ENCODE measurements around the gene TMPRSS4.

Gene TMPRSS4, protein sequence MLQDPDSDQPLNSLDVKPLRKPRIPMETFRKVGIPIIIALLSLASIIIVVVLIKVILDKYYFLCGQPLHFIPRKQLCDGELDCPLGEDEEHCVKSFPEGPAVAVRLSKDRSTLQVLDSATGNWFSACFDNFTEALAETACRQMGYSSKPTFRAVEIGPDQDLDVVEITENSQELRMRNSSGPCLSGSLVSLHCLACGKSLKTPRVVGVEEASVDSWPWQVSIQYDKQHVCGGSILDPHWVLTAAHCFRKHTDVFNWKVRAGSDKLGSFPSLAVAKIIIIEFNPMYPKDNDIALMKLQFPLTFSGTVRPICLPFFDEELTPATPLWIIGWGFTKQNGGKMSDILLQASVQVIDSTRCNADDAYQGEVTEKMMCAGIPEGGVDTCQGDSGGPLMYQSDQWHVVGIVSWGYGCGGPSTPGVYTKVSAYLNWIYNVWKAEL

DNA sequence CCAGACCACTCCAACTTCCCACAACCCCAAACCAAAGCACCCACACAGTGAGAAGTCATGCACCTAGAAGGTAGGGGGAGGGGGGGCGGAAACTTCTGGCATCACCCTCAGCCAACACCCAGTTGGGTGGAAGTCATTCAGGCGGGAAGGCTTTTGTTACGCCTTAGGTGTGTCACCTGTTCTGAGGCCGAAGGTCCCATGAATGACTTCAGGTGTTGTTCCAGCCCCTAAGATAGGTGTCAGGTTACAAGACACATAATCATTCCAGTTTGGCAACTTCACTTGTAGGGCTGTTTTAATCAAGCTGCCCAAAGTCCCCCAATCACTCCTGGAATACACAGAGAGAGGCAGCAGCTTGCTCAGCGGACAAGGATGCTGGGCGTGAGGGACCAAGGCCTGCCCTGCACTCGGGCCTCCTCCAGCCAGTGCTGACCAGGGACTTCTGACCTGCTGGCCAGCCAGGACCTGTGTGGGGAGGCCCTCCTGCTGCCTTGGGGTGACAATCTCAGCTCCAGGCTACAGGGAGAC, at the start of gene TMPRSS4:
TMPRSS4 (plus strand) TSS at position 325 of the 528 bp plus-strand sequence. CDS start 225 bp downstream, outside the sequence.
- DNase-seq (ENCODE audit: low read depth) = no peak

DNA sequence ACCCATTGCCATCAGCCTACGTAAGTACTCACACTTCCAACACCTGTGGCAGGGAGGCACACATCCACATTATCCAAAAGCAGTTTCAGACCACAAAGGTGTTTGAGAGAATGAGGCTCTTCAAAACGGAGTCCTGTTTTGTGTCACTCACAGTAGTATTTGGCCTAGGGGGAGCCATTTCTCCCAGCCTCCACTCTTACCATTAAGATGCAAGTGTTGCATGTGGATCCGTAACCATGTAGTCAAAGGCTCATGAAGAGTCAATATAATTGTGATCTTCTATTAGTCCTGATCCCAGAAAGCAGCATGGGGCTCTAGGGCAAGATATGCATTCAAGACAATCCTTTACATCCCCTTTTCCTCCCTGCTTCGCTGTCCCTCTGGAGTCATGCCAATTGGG, 49.2 kb upstream of the TMPRSS4 start:
- no peak for DNase-seq (ENCODE audit: low read depth)

DNA sequence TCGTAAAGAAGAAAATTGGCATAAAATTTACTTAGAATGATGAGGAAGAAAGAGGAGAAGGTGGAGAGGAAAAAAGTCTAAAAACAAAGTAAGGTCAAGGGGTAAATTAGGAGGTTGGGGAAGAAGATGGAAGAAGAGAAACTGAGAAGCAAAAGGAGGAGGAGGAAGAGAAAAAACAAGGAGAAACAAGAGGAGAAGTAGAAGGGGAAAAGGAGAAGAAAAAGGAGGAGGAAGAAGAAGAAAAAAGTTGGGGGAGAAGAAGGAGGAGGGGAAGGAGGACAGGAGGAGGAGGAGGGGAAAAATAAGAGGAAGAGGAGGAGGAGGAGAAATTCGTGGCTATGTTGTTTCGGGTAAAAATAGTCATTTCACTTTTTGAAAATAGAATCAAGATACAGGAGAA, 48.3 kb upstream of the TMPRSS4 start:
- DNase-seq (ENCODE audit: low read depth) = no peak

DNA sequence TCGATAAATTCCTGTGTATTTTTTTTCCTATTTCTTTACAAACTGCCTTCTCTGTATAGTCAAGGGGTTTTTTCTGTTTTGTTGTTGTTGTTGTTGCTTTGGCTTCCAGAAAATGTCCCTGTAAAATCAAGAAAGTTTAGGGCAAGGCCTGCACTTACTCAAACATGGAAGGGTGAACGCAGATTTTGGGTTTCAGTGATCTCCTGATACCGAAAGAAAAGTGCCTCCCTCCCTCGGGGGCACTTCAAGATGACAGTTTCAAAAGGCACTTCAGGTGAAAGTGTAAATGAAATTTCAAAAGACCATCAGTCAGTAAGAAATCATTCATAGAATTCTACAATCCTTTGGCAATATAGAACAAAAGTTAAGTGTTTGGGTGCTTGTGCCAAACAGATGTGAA, 43.4 kb upstream of the TMPRSS4 start:
- no peak for DNase-seq (ENCODE audit: low read depth)

DNA sequence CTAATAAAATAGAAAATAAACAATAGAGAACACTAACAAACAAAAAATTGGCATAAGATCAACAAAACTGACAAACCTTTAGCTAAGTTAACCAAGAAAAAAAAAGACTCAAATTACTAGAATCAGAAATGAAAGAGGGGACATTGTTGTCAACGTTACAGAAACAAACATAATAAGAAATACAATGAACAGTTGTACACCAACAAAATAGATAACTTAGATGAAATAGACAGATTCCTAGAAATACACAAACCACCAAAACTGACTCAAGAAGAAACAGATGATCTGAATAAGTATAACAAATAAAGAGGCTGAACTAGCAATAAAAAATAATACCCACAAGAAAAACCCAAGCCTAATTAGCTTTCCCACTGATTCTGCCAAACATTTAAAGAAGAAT, 34.7 kb upstream of the TMPRSS4 start:
- DNase-seq (ENCODE audit: low read depth) = no peak

DNA sequence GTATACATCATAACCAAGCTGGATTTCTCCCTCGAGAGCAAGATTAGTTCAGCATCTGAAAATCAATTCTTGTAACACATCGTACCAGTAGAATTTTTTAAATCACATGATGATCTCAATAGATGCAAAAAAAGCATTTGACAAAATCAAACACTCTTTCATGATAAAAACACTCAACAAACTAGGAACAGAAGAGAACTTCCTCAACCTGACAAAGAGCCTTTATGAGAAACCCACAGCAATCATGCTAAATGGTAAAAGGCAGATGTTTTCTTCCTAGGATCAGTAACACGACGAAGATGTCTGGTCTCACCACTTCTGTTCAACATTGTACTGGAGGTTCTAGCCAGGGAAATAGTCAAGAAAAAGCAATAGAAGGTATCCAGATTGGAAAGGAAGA, 34.1 kb upstream of the TMPRSS4 start:
- no peak for DNase-seq (ENCODE audit: low read depth)

DNA sequence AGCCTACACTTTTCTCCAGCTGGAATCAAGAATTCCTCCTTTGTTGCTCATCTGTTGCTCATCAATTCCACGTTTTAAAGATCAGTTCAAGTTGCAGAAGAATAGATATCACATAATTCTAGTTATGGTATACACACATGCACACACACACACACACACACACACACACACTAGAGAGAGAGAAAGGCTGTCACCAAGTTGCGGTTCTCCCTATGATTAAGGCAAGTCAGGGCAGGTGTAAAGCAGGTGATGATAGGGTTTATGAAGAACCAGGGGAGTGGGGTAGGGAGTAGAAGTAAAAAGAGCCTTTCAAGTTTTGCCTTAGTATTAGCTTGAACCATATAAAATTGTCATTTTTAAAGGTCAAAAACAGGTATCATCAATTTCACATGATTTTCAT, 31.7 kb upstream of the TMPRSS4 start:
- DNase-seq (ENCODE audit: low read depth) = no peak

DNA sequence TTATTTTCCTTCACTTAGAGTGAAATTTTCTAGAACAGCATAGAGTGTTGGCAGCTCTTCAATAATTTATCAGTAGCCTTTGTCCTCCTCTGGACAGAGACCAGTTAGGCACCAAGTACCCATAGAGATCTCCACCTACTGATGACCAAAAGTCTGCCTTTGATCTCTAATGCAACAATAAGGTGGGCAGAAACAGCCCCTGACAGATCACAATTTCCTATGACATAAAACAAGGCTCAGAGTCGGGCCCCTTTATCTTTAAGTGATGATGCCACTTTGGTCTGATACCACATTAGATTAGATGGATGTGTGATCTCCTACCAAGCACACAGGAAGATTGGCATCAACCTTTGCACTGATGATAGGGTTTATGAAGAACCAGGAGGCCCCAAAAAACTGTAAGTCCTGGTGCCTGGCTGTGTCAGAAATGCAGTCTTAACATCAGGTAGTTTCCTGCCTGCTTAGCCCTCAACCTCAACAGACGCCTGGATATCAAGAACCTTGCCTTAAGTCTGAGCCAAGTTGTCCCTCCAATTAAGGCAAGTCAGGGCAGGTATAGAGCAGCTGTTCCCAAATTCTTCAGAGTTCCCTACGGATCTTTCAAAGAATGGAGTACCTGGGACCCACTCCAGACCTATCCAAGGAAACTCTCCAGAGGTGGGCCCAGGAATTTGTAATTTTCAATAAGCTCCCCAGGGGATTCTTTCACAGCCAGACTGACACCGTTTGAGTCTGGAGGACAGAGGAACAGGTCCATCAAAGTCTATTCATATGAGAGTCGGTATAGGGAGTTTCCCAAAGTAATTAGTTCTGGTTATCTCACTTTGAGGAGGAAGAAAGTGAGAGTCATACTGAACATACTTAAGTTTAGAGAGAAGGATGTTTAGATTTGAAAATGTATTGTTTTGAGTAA, 30.6 kb upstream of the TMPRSS4 start:
- DNase-seq (ENCODE audit: low read depth) = no peak

DNA sequence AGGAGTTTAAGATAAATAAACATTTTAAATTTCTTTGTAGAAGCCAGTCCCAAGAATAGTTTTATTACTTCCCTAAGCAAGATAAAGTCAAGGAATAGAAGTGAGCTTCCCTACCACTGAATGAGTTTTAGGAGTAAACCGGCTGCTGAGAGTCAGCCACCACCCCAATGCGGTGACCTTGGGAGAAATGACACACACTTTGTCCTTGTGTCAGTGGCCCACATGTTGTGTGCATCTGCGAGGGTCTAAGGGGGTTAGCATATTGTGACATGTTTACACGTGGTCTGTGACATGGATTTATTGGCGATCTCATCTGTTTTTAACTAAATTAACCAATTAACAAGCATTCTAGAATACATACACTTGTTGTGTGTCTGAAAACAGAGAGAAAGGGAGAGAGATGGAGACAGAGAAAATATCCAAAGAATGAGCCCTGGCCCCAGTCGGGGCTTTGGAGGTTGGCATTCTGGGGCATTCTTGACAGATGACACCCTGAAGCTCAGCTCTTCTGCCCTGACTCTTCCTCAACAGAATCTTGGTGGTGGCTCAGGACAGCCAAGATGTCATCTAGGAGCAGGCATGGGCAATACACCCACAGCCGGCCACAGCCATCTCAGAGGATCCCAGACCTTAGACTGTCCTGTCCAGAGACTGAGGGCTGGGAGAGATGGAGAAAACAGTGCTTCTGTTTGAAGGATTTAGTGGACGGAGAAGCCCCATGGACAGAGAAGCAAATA, 29.7 kb upstream of the TMPRSS4 start:
- DNase-seq (ENCODE audit: low read depth) = no peak

DNA sequence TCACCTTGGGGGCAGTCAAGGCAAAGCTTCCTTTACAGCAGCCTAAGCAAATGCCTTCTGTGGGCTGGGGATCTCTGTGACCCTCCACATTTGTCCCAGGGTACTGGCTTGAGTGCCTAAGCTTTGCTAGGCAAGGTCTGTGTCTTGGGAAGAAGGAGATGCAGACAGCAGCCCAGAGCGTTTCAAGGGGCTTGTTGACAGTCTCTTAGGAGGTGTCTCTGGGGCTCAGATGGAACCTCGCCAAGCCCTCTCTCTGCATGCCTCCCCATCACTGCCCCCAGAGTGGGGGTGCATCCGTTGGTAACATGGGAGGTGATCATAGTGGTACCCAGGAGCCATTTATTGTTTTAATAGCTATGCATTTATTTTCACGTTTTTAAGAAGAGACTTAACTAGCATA, 29.1 kb upstream of the TMPRSS4 start:
- no peak for DNase-seq (ENCODE audit: low read depth)

DNA sequence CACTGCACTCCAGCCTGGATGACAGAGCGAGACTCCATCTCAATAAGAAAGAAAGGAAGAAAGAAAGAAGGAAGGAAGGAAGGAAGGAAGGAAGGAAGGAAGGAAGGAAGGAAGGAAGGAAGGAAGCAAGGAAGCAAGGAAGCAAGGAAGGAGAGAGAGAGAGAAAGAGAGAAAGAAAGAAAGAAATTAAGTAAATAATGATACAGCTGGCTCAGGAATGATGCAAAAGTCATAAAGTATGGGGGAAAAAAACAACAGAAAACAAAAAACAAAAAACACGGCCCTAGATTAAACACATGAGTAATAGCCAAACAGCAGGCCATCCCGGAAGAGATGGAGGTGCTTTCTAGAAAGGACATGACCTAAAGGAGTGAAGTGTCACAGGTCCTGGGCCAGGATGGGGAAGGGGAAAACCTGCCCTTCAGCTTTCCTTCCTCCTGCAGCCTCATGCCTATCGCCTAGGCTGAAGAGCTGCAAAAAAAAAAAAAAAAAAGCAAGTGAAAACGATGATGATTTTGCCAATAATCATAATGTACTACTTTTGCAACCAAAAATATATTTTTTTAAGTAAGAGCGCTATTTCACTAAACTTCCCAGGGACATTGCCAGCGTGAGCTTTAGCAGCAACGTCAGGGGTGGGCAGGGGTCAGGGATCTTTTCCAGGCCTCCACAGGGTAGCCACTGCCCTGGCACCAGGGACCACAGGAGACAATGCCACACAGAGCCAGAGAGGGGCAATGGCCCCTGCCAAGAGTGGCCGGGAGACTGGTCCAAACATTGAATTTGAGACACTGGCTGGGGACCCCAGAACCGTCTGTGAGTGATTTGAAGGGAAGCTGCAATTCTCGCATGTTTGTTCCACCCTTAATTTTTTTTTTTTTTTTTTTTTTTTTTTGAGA, 28.2 kb upstream of the TMPRSS4 start:
- no peak for DNase-seq (ENCODE audit: low read depth)

DNA sequence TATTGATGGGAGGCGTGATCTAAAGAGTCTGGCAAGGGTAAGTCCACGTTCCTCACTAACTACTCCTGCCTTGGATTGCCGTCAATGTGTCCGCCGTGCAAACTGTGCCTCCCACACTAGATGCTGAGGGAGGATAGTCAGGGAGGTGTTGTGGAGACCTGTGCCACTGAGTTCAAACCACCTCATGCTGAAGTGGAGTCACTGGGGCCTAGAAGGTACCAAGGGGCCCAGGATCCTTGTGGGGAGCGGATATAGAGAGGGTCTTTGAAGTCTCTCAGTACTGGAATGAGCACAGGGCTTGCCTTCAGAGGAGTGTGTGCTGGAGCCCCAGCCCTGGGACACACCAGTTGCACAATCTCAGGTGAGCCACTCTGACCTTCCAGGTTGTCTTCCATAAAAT, 27.1 kb upstream of the TMPRSS4 start:
- DNase-seq (ENCODE audit: low read depth) = no peak

DNA sequence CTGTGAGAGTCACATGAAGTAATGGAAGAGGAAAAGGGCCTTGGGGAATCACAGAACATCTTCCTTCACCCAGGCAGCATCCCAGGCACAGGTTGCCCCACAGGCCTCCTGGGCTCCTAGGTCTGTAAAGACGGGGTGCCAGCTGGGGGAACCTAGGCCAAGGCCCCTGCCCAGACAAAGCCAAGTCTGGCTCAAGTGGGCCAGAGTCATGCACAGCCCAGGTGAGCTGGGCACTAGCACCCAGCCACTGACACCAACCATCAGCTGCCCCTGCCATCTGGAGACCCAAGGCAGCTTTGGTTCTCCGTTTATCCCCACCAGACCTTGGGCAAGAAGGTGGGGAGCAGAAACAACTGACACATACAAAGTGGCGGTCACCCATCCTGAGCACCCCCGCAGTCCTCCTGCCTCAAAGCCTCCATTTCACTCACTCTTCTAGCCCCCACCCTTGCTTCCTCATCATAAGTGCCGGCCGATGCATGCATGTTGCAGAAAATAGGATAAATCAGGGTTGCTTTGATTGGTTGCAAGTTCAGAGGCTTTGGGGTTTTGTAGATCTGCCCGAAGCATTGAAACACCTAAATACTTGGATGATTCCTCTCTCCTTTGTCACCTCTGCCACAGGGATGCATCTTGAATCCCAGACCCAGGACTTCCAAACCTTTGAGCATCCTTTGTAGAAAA, 26.5 kb upstream of the TMPRSS4 start:
- no peak for DNase-seq (ENCODE audit: low read depth)

DNA sequence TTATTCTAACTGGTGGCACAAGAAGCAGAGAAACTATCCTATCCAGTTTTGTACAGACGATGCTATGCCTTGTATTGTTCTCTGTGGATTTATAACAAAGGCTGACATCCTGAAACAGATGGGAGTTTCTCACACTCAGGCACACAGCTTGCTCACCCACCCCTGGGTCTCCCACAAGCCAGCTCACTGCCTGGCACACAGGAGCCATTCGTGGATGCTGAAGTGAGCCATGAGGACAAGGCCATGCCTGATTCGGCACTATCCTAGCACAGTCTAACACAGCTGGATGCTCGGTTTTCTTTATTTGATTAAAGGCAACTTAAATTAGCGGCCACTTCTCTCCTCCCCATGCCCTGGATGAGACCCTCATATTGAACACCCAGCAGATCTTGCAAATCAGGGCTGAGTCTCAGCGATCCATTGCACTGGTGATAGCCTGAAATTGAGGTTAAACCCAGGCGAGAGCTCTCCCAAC, 25.7 kb upstream of the TMPRSS4 start:
- no peak for DNase-seq (ENCODE audit: low read depth)

DNA sequence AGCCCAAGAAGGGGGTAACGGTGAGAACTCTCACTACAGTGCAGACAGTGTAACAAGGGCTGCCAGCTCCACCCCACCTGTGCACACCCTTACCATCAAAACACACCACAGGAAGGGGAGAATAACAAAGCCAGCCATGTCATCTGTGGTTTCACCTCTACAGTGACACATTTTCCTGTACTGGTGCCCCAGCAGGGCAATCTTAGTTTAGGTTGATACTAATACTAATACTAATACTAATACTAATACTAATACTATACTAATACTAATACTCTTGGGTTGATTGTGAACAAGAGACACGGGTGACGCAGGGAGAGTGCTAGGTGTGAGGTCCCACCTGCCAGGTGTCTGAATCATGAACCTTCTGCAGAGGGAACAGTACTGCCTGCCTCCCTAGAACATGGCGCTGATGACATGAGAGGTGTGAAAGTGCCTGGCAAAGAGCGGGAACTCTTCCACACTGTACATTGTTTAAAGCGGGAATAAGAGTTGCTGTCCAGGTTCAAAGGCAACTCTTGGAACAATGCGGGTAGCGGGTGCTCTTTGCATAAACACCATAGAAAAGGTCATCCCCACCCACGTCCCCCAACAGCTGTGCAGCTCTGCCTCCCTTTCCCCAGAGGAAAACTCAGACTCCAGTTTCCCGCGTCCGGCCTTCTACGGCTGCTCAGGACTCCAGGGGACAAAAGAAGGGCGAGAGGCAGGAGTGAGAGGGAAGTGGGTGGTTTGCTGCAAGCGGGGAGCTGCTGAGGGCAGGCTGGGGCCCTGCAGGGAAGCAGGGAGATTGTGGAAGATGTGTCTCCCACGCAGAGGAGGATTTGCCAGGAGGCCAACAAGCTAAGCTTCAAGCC, 25.0 kb upstream of the TMPRSS4 start:
- peak; percentile 39 for DNase-seq (ENCODE audit: low read depth)

DNA sequence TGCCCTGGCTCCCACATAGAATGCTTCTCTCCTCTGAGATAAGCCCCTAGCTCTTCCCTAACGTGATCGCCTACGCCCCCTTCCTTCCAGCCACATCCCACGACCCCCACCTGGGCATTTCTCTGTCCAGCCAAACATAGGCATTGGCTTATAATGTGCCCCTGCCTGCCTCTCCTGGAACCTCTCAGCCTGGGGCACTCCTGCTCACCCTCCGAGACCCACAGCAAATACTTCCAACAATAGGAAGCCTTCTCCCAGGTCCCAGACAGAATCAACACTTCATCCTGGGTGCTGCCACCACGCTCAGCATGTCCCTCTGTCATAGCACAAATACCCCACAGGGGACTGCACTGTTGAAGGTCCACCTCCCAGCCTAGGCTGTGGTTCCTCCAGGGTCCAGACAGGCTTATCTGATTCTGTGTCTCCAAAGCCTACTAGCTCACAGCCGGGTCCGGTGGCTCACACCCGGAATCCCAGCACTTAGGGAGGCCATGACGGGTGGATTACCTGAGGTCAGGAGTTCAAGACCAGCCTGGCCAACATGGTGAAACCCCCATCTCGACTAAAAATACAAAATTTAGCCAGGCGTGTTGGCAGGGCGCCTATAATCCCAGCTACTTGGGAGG, 24.2 kb upstream of the TMPRSS4 start:
- no peak for DNase-seq (ENCODE audit: low read depth)

DNA sequence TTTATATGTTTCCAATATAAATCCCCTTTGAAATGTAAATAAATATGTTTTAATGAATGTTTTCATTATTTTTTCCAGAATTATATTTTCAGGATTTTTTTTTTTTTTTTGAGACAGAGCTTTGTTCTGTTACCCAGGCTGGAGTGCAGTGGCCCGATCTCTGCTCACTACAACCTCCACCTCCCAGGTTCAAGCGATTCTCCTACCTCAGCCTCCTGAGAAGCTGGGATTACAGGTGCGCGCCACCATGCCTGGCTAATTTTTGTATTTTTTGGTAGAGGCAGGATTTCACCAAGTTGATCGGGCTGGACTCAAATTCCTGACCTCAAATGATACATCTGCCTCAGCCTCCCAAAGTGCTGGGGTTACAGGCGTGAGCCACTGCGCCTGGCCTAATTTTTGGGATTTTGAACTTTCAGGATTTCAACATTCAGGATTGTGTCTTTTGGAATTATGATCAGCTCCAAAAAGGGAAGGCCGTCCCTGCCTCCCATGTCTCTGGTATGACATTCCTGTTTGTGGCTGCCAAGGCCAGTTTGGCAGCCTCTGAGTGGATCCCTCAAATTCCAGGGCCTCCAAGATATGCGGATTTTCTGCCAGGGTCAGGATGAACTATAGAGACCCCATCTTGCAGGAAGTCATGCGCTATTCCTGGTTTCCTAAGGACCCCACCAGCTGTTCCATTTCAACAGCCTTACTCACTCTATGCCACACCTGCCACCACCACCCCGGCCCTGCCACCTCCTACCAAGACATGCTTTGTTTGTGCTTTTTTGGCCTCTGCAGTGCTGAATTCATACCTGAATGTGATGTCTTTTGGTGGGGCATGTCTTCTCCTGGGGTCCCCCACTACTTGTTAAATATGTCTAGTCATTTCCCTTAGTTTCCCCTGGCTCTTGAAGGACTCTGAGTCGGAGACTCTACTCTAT, 21.9 kb upstream of the TMPRSS4 start:
- no peak for DNase-seq (ENCODE audit: low read depth)

DNA sequence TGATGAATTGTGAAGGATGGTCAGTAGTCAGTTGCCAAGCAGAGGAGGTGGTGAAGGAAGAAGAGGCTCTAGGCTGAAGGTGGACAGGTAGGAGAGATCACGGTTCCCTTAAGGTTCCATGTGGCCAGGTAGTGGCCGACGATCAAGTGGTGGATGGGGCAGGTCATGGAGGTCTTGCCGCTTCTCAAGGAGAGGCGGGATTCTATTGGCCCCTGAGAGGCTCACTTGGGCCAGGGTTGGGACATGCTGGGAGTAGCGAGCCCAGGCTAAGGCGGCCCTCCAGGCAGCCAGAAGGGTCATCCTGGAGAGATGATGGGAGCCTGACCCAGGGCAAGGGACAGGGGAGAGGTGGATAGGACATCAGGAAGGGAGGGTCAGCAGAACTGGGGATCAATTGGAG, 20.9 kb upstream of the TMPRSS4 start:
- no peak for DNase-seq (ENCODE audit: low read depth)

All from activated T-helper 9 cell treated with anti-CD3 and anti-CD28 coated beads, Interleukin-2, amount 50 U/mL, for 16 hours (primary cell).